ENCODE results near the gene SUB1.

Gene SUB1

DNA sequence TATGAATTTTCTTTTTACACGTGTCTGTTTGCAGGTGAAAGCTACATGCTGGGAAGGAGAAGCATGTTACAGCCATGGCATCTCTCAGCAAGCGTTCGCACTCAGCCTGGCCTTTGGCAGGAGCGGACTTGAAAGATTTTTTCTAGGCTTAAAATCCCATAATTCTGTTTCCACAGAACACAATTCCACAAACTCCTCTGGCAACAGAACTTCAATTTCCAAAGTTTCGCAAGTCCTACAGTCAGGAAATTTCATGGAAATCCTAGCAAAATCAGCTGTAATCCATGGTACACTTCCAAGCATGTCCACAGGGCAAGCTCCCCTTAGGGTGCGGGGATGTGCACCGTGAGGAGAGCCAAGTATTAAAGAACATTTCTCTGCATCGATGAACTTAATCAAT lies 35.9 kb downstream of the SUB1 start:
- Histone ChIP-seq H3F3A (ENCODE audit: insufficient read depth, low read length) (no peaks in the 10 kb centered on the region), H3K79me2 (ENCODE audit: low read length) (no peaks in the 10 kb centered on the region), H3K9me3 (replicated peaks; ENCODE audit: insufficient read depth, low read length) (no peaks in the 10 kb centered on the region), H4K20me1 (ENCODE audit: insufficient read depth, low read length) (no peaks in the 10 kb centered on the region), H3K4me1 (ENCODE audit: low read length) (no peaks in the 10 kb centered on the region), H3K36me3 (replicated peaks; ENCODE audit: insufficient read depth, low read length) (no peaks in the 10 kb centered on the region), H2AFZ (ENCODE audit: low read length) (no peak overlapping the region), H3K4me2 (ENCODE audit: low read depth, low read length) (no peak overlapping the region), H3K9me2 (replicated peaks; ENCODE audit: insufficient read depth, low read length) (no peaks in the 10 kb centered on the region), H3K4me3 (ENCODE audit: low read length) (no peak overlapping the region), H3K27ac (ENCODE audit: low read length) (no peak overlapping the region), H3K27me3 (replicated peaks; ENCODE audit: insufficient read depth, low read length) (no peaks in the 10 kb centered on the region), H3K9ac (ENCODE audit: low read length) (no peak overlapping the region)
- TF ChIP-seq EZH2phosphoT487 (IDR thresholded peaks at IDR 0.05; ENCODE audit: low read length) (no peak), CTCF (IDR thresholded peaks at IDR 0.05; ENCODE audit: low read length) (no peak), EZH2 (optimal IDR thresholded peaks at IDR 0.05; ENCODE audit: low read depth, low read length) (no peak)
- DNase-seq: no peak

DNA sequence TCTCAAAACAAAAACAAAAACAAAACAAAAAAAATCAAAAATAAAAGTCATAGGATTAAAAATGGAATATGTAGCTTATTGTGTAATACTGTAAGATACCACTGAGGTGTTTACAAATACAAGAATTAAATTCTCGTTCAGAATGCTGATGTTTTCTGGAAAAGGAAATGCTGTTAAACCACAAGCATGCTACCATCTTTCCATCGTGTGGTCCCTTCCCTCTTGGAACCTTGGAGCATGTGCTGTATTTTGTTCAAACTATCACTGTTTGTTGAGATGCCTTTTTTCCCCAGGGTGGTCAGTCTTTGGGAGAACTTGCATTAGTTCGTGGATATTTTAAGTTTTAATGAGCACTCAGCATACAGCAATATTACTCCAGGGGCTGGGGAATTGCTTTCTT lies 39.7 kb downstream of the SUB1 start:
- no peaks in the 10 kb centered on the region for H3K9me2 ChIP-seq (replicated peaks; ENCODE audit: insufficient read depth, low read length)

DNA sequence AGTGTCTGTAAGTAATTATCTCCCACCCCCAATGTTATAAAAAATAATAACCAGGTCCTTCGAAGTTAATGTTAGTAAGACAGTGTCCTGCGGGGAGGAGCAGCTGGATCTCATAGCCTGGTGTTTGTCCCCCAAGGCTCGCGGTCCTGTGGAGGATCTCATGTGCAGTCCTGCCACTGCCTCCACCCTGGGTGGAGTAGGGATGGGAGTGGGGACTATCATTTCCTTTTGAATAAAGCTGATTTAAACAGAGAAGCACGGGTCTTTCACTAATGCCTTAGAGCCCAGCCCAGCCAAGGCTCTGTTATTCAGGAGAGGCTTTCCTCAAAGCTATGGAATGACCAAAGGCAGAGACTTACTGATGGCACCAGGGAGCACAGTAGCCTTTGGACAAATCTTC lies 40.2 kb downstream of the SUB1 start:
- Histone ChIP-seq H3K4me1 (ENCODE audit: low read length) (no peaks in the 10 kb centered on the region), H3F3A (ENCODE audit: insufficient read depth, low read length) (no peaks in the 10 kb centered on the region), H3K9me2 (replicated peaks; ENCODE audit: insufficient read depth, low read length) (no peaks in the 10 kb centered on the region), H4K20me1 (ENCODE audit: insufficient read depth, low read length) (no peaks in the 10 kb centered on the region), H3K4me3 (ENCODE audit: low read length) (no peak overlapping the region), H3K27me3 (replicated peaks; ENCODE audit: insufficient read depth, low read length) (no peaks in the 10 kb centered on the region), H3K36me3 (replicated peaks; ENCODE audit: insufficient read depth, low read length) (no peaks in the 10 kb centered on the region), H3K9me3 (replicated peaks; ENCODE audit: insufficient read depth, low read length) (no peaks in the 10 kb centered on the region), H3K4me2 (ENCODE audit: low read depth, low read length) (no peak overlapping the region), H3K79me2 (ENCODE audit: low read length) (no peaks in the 10 kb centered on the region), H2AFZ (ENCODE audit: low read length) (no peak overlapping the region), H3K27ac (ENCODE audit: low read length) (no peak overlapping the region), H3K9ac (ENCODE audit: low read length) (no peak overlapping the region)
- DNase-seq: no peak
- no peak for TF ChIP-seq EZH2phosphoT487 (IDR thresholded peaks at IDR 0.05; ENCODE audit: low read length)
- no peak for TF ChIP-seq CTCF (IDR thresholded peaks at IDR 0.05; ENCODE audit: low read length)
- no peak for TF ChIP-seq EZH2 (optimal IDR thresholded peaks at IDR 0.05; ENCODE audit: low read depth, low read length)

More for the DNA sequence above, 39.7 kb downstream of the SUB1 start:
- Histone ChIP-seq H3K4me1 (ENCODE audit: low read length) (no peaks in the 10 kb centered on the region), H3F3A (ENCODE audit: insufficient read depth, low read length) (no peaks in the 10 kb centered on the region), H3K36me3 (replicated peaks; ENCODE audit: insufficient read depth, low read length) (no peaks in the 10 kb centered on the region), H3K9me3 (replicated peaks; ENCODE audit: insufficient read depth, low read length) (no peaks in the 10 kb centered on the region), H3K4me3 (ENCODE audit: low read length) (no peak overlapping the region), H3K9ac (ENCODE audit: low read length) (no peak overlapping the region), H3K79me2 (ENCODE audit: low read length) (no peaks in the 10 kb centered on the region), H2AFZ (ENCODE audit: low read length) (no peak overlapping the region), H4K20me1 (ENCODE audit: insufficient read depth, low read length) (no peaks in the 10 kb centered on the region), H3K27me3 (replicated peaks; ENCODE audit: insufficient read depth, low read length) (no peaks in the 10 kb centered on the region), H3K4me2 (ENCODE audit: low read depth, low read length) (no peak overlapping the region), H3K27ac (ENCODE audit: low read length) (no peak overlapping the region)
- TF ChIP-seq EZH2 (optimal IDR thresholded peaks at IDR 0.05; ENCODE audit: low read depth, low read length) (no peak), CTCF (IDR thresholded peaks at IDR 0.05; ENCODE audit: low read length) (no peak), EZH2phosphoT487 (IDR thresholded peaks at IDR 0.05; ENCODE audit: low read length) (no peak)
- DNase-seq: no peak
